GM19193 (cell line): ENCODE data around the gene GMCL2.
A peak's percentile ranks its signal among the peaks of the same experiment; 100 is the strongest.

ENCODE experiments used
- POLR2A ChIP-seq: IDR thresholded peaks from 4 replicates; pipeline ENCODE4 v1.6.1; 2011; ENCODE audit not compliant: insufficient read depth, insufficient read length; ENCODE audit errors: extremely low read depth

Gene GMCL2

GRCh38 chr5:178204182-178204934 is 17.2 kb upstream of the GMCL2 start, which contains the start of gene HNRNPAB:
Gene HNRNPAB, plus strand, starts transcription at chr5:178204533. Its CDS starts 305 bp downstream, at chr5:178204838.
- TF ChIP-seq POLR2A = peak; percentile 100

GRCh38 chr5:178203670-178204181 is 16.6 kb upstream of the GMCL2 start:
- TF ChIP-seq POLR2A = no peak

- no peak for TF ChIP-seq POLR2A
Observed at GRCh38 chr5:178202541-178202940, 15.4 kb upstream of the GMCL2 start.

- no peak for TF ChIP-seq POLR2A
Observed at GRCh38 chr5:178201927-178202235, 14.7 kb upstream of the GMCL2 start.

GRCh38 chr5:178201221-178201926 is 14.2 kb upstream of the GMCL2 start:
- TF ChIP-seq POLR2A = no peak

- TF ChIP-seq POLR2A = no peak
Observed at GRCh38 chr5:178199581-178200434, 12.6 kb upstream of the GMCL2 start.

- no peak for TF ChIP-seq POLR2A
Observed at GRCh38 chr5:178198706-178199105, 11.5 kb upstream of the GMCL2 start.

GRCh38 chr5:178196986-178197385 is 9.8 kb upstream of the GMCL2 start:
- TF ChIP-seq POLR2A = no peak

GRCh38 chr5:178196281-178196812 is 9.2 kb upstream of the GMCL2 start:
- TF ChIP-seq POLR2A = no peak

- TF ChIP-seq POLR2A = no peak
Observed at GRCh38 chr5:178194026-178194425, 6.9 kb upstream of the GMCL2 start.

GRCh38 chr5:178193251-178193809 is 6.2 kb upstream of the GMCL2 start:
- no peak for TF ChIP-seq POLR2A

GRCh38 chr5:178192787-178193186 is 5.6 kb upstream of the GMCL2 start:
- no peak for TF ChIP-seq POLR2A

- TF ChIP-seq POLR2A = no peak
Observed at GRCh38 chr5:178192244-178192643, 5.1 kb upstream of the GMCL2 start.

- TF ChIP-seq POLR2A = no peak
Observed at GRCh38 chr5:178191661-178192060, 4.5 kb upstream of the GMCL2 start.
